Right atrium auricular region (tissue), 2 donors: ENCODE data around the gene THOC6. TPM values are rescaled to one million over a fixed set of nuclear protein-coding genes. Genes with fewer than 3 reads are reported as not detected.
"Not testable (repeated sequence)": the region's sequence is repeated elsewhere in the genome, so short reads cannot be mapped to it uniquely, and the experiment has no call there.

Experiments used
- DNase-seq: peaks from one replicate; pipeline ENCODE4 v3.0.0-alpha.2; 2019; ENCODE audit warnings: low spot score
- H3K27ac ChIP-seq, 2 donors: fragments of 200-600 bp; sonication (generic); 1 replicate in 1 of 2; 2 replicates in 1 of 2; pipeline ENCODE4 v1.5.1; 2016 to 2019
- H3K27me3 ChIP-seq, 2 donors: fragments of 200-600 bp; sonication (generic); one replicate each; pipeline versions ENCODE4 v1.5.1 to v1.6.0; 2017 to 2019
- H3K36me3 ChIP-seq: fragments of 200-600 bp; sonication (generic); one replicate; pipeline ENCODE4 v1.5.1; 2016
- H3K4me1 ChIP-seq, 2 donors: fragments of 200-600 bp; sonication (generic); one replicate each; pipeline versions ENCODE4 v1.5.1 to v1.6.0; 2017 to 2019
- H3K4me3 ChIP-seq, 2 donors: fragments of 200-600 bp; sonication (generic); 1 replicate in 1 of 2; 2 replicates in 1 of 2; pipeline ENCODE4 v1.5.1; 2017 to 2019; ENCODE audit warnings: mild to moderate bottlenecking in 1 of 2, moderate library complexity in 1 of 2
- H3K9me3 ChIP-seq, 2 donors: fragments of 200-600 bp; sonication (generic); one replicate each; pipeline ENCODE4 v1.5.1; 2019
- CTCF ChIP-seq, 2 donors: fragments of 200-600 bp; sonication (generic); IDR thresholded peaks; one replicate each; pipeline ENCODE4 v1.5.1; 2019; ENCODE audit warnings: antibody characterized with exemption in 2 of 2
- total RNA-seq, 2 donors: library from RNA; depleted of rRNA; stranded (reverse); fragments of >200 nt; gene quantifications; one replicate each; pipeline ENCODE4 v1.1.0, GENCODE V29; 2016

The THOC6 gene
- total RNA-seq, 2 donors from 2014 or later, result 7.4 to 12.6 TPM

DNA sequence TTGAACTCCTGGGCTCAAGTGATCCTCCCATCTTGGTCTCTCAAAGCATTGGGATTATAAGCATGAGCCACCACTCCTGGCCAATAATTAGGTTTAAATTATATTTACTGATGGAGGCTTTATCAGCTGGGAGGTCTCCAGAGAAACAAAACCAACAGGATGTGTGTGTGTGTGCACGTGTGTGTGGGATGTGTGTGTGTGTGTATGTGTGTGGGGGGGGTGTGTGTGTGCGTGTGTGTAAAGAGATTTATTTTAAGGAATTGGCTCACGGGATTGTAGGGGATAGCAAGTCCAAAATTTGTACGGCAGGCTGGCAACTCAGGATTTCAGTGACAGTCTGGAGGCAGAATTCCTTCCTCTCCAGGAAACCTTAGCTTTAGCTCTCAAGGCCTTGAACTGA, 27.2 kb downstream of the THOC6 start:
- Histone ChIP-seq H3K27me3 (peaks cover 2 to 14% of the 10 kb centered on the region in 2 donors), H3K36me3 (no peaks in the 10 kb centered on the region), H3K9me3 (no peaks in the 10 kb centered on the region), H3K4me1 (peaks cover 0 to 11% of the 10 kb centered on the region in 2 donors), H3K27ac (no peak overlapping the region), H3K4me3 (no peak overlapping the region)
- no peak for TF ChIP-seq CTCF (IDR thresholded peaks at IDR 0.05)
- DNase-seq, result no peak

GRCh38 chr16:3051494-3051893, 27.7 kb downstream of the THOC6 start:
- Histone ChIP-seq H3K27me3 (peaks cover 0 to 9% of the 10 kb centered on the region in 2 donors), H3K4me1 (peaks cover 0 to 6% of the 10 kb centered on the region in 2 donors), H3K9me3 (no peaks in the 10 kb centered on the region), H3K4me3 (no peak overlapping the region), H3K36me3 (no peaks in the 10 kb centered on the region), H3K27ac (no peak overlapping the region)
- no peak for DNase-seq
- TF ChIP-seq CTCF (IDR thresholded peaks at IDR 0.05), result no peak

- not testable (repeated sequence) for H3K4me3 ChIP-seq, DNase-seq, H3K4me1 ChIP-seq, H3K27ac ChIP-seq, H3K36me3 ChIP-seq, H3K9me3 ChIP-seq, H3K27me3 ChIP-seq
These were observed 28.9 kb downstream of the THOC6 start for GRCh38 chr16:3052571-3053329.

DNA sequence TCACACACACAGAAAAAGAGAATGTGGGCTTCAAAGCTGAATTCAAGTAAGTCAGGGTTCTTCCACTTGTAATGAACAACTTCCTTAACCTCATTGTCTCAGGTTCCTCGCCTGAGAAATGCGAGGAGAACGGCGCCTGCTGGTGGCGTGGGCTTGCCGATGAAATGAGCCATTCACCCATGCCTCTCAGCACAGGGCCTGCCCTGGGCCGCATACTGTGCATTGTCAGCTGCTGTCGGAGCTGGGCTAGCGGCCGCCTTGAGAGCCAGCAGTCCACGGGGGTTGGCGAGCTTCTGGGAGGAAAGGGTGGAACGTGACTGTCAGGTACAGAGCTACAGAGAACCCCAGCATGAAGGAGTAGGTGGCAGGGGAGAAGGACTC, 29.5 kb downstream of the THOC6 start:
- not testable (repeated sequence) for H3K27me3 ChIP-seq, H3K4me3 ChIP-seq, H3K36me3 ChIP-seq, H3K9me3 ChIP-seq, DNase-seq, H3K4me1 ChIP-seq, H3K27ac ChIP-seq

- DNase-seq, result no peak
- Histone ChIP-seq H3K27me3 (no peaks in the 10 kb centered on the region), H3K4me3 (no peak overlapping the region), H3K4me1 (peaks cover 0 to 19% of the 10 kb centered on the region in 2 donors), H3K36me3 (no peaks in the 10 kb centered on the region), H3K9me3 (no peaks in the 10 kb centered on the region), H3K27ac (no peak overlapping the region)
- TF ChIP-seq CTCF (IDR thresholded peaks at IDR 0.05), result no peak
These were observed 31.3 kb downstream of the THOC6 start for GRCh38 chr16:3054965-3055733.

DNA sequence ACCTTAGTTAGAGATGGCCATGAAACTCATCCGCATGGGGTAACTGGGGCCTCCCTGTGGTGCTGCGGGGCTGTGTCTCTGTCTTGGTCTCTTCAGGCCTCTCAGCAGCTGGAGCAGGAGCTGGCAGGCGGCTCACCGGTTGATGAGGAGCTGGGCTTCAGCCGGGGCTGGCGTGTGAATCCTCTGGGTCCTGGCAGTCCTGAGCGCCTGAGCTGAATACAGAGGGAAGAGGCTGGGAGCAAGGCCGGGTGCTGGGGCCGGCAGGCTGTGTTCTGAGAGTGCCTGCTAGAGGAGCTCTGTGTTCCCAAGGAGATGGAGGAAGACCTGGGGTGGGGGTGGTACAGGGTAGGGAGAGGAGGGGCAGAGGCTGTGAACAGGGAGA, 31.9 kb downstream of the THOC6 start:
- H3K9me3 ChIP-seq, DNase-seq, H3K27me3 ChIP-seq, H3K27ac ChIP-seq, H3K4me3 ChIP-seq, H3K36me3 ChIP-seq: not testable (repeated sequence)
- peaks cover 0 to 21% of the 10 kb centered on the region in 2 donors for H3K4me1 ChIP-seq

GRCh38 chr16:3056336-3057180, 32.7 kb downstream of the THOC6 start:
- no peak for TF ChIP-seq CTCF (IDR thresholded peaks at IDR 0.05)
- Histone ChIP-seq H3K27ac (no peak overlapping the region), H3K4me1 (peaks cover 0 to 21% of the 10 kb centered on the region in 2 donors)

More at GRCh38 chr16:3056336-3057180, 32.7 kb downstream of the THOC6 start:
- Histone ChIP-seq H3K4me3 (no peak overlapping the region), H3K36me3 (no peaks in the 10 kb centered on the region), H3K27me3 (no peaks in the 10 kb centered on the region), H3K9me3 (no peaks in the 10 kb centered on the region)
- DNase-seq, result no peak
